Transverse colon (tissue), 4 donors: ENCODE measurements around the gene GRXCR1. TPM values are rescaled to one million over a fixed set of nuclear protein-coding genes. Genes with fewer than 3 reads are reported as not detected.

Experiments
- DNase-seq: peaks from one replicate; pipeline ENCODE4 v3.0.0-alpha.2; 2019
- H3K27ac ChIP-seq, 4 donors: fragments of 200-600 bp; sonication (generic); 2 replicates each; pipeline ENCODE4 v1.5.1; 2016 to 2018; ENCODE audit warnings: inconsistent platforms in 4 of 4
- H3K27me3 ChIP-seq: fragments of 200-600 bp; sonication (generic); 2 replicates; pipeline ENCODE4 v1.5.1; 2017; ENCODE audit warnings: inconsistent platforms
- H3K36me3 ChIP-seq, 4 donors: fragments of 200-600 bp; sonication (generic); 2 replicates each; pipeline ENCODE4 v1.5.1; 2017 to 2019; ENCODE audit warnings: inconsistent platforms in 4 of 4
- H3K4me1 ChIP-seq, 4 donors: fragments of 200-600 bp; sonication (generic); 2 replicates each; pipeline ENCODE4 v1.5.1; 2017 to 2020; ENCODE audit warnings: inconsistent platforms in 4 of 4
- H3K4me3 ChIP-seq, 4 donors: fragments of 200-600 bp; sonication (generic); 1 replicate in 1 of 4; 2 replicates in 3 of 4; pipeline versions ENCODE4 v1.5.1 to v1.6.1; 2017 to 2019; ENCODE audit warnings: inconsistent platforms in 4 of 4
- H3K9me3 ChIP-seq, 2 donors: fragments of 200-600 bp; sonication (generic); 2 replicates each; pipeline ENCODE4 v1.5.1; 2017 to 2019; ENCODE audit warnings: inconsistent platforms in 2 of 2
- EP300 ChIP-seq: sonication (generic); formaldehyde crosslinking; IDR thresholded peaks from one replicate; pipeline ENCODE4 v1.6.1; 2017; ENCODE audit warnings: antibody characterized with exemption, low read depth
- POLR2A ChIP-seq: fragments of 450-650 bp; IDR thresholded peaks from one replicate; pipeline ENCODE4 v1.6.1; 2016; ENCODE audit warnings: antibody characterized with exemption, mild to moderate bottlenecking, moderate library complexity
- POLR2AphosphoS5 ChIP-seq, 3 donors: sonication (generic); formaldehyde crosslinking; IDR thresholded peaks; one replicate each; pipeline ENCODE4 v1.6.1; 2016; ENCODE audit warnings: antibody characterized with exemption in 3 of 3
- WGBS, 2 donors: methylation state at CpG; one replicate each; pipeline ENCODE4 v1.1.5; 2018; ENCODE audit warnings: low coverage in 1 of 2; 5-methylcytosine and 5-hydroxymethylcytosine counted together
- in situ Hi-C, 4 donors: fragments of 200-750 bp; cut with MboI; loops; one replicate each; pipeline versions ENCODE4 v1.15.0 to v1.15.1; 2017; ENCODE audit warnings: low sequenced_read_pairs in 3 of 4, low pct_ligation_motif_present in 1 of 4, low pct_unique_long_range_greater_than_20kb in 1 of 4
- intact Hi-C: fragments of 100-400 bp; cut with DNase I; formaldehyde crosslinking; loops from one replicate; pipeline ENCODE4 v1.15.1; 2023; ENCODE audit warnings: low total_unique reads
- total RNA-seq, 4 donors: library from RNA; depleted of rRNA; stranded (reverse); fragments of >200 nt; gene quantifications; one replicate each; pipeline ENCODE4 v1.1.0, GENCODE V29; 2016
- TF ChIP-seq, protein P1 (sequence below), 5 experiments: fragments of 200-600 bp in 3 of 5; fragments of 450-650 bp in 2 of 5; sonication (generic) in 3 of 5; IDR thresholded peaks; 1 replicate in 2 of 5; 2 replicates in 3 of 5; pipeline ENCODE4 v1.5.1; 2016 to 2017; ENCODE audit warnings: antibody characterized with exemption in 5 of 5, inconsistent platforms in 3 of 5, mild to moderate bottlenecking in 2 of 5, moderate library complexity in 1 of 5

Gene GRXCR1
- total RNA-seq, 4 donors from 2014 or later = not detected

DNA sequence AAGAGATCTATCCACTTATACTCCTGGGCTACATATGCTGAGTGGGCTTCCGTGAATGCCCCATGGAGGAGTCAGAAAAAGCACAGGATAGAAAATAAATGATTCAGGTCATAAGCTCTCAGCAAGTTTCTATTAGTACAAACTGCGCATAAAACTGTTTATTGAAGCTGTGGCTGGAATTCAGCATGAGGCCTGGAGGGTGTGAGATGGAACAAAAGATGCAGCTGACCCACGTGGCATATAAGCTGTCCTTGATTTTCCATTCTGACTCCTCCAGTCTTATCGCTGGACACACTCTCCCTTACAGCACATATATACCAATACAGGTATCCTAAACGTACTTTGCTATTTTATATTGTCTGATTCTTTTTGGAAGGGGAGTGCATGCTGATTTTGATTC is 17.9 kb downstream of the GRXCR1 start:
- intact Hi-C loops = no loop called here
- Histone ChIP-seq H3K4me3 (no peak overlapping the region), H3K36me3 (no peaks in the 10 kb centered on the region), H3K27me3 (no peaks in the 10 kb centered on the region), H3K4me1 (peaks cover 0 to 5% (median 0%) of the 10 kb centered on the region in 4 donors), H3K27ac (peak overlapping the region in 3 of 4 donors; percentile 12 to 36 (median 26)), H3K9me3 (no peaks in the 10 kb centered on the region)
- WGBS, 2 donors = 59 to 63% methylated on average over 5 of the region's 5 CpGs
- TF ChIP-seq, protein P1, sequence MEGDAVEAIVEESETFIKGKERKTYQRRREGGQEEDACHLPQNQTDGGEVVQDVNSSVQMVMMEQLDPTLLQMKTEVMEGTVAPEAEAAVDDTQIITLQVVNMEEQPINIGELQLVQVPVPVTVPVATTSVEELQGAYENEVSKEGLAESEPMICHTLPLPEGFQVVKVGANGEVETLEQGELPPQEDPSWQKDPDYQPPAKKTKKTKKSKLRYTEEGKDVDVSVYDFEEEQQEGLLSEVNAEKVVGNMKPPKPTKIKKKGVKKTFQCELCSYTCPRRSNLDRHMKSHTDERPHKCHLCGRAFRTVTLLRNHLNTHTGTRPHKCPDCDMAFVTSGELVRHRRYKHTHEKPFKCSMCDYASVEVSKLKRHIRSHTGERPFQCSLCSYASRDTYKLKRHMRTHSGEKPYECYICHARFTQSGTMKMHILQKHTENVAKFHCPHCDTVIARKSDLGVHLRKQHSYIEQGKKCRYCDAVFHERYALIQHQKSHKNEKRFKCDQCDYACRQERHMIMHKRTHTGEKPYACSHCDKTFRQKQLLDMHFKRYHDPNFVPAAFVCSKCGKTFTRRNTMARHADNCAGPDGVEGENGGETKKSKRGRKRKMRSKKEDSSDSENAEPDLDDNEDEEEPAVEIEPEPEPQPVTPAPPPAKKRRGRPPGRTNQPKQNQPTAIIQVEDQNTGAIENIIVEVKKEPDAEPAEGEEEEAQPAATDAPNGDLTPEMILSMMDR (IDR thresholded peaks at IDR 0.05) = no peak
- TF ChIP-seq POLR2AphosphoS5 (IDR thresholded peaks at IDR 0.05) (no peak), EP300 (no peak)
- in situ Hi-C loops = no loop called here
- DNase-seq = no peak

- H3K36me3 ChIP-seq = no peaks in the 10 kb centered on the region
- TF ChIP-seq POLR2A = no peak
- TF ChIP-seq, protein P1 (IDR thresholded peaks at IDR 0.05) = no peak
- TF ChIP-seq POLR2AphosphoS5 (IDR thresholded peaks at IDR 0.05) = no peak
- no peak for TF ChIP-seq EP300
- no peak overlapping the region for H3K4me3 ChIP-seq
- no peak for DNase-seq
- H3K27ac ChIP-seq = no peak overlapping the region
- no peaks in the 10 kb centered on the region for H3K27me3 ChIP-seq
- WGBS, 2 donors = 81 to 84% methylated on average over 4 of the region's 4 CpGs
- no peaks in the 10 kb centered on the region for H3K4me1 ChIP-seq
- intact Hi-C loops = no loop called here
- no peaks in the 10 kb centered on the region for H3K9me3 ChIP-seq
- in situ Hi-C loops = no loop called here
Observed at GRCh38 chr4:42914937-42915336, 22.4 kb downstream of the GRXCR1 start.

- H3K9me3 ChIP-seq = no peaks in the 10 kb centered on the region
- in situ Hi-C loops (no loop called here), intact Hi-C loops (no loop called here)
- no peaks in the 10 kb centered on the region for H3K4me1 ChIP-seq
- no peaks in the 10 kb centered on the region for H3K27me3 ChIP-seq
- TF ChIP-seq POLR2A (no peak), POLR2AphosphoS5 (IDR thresholded peaks at IDR 0.05) (no peak), EP300 (no peak)
- TF ChIP-seq, protein P1 (IDR thresholded peaks at IDR 0.05) = no peak
- H3K27ac ChIP-seq = no peak overlapping the region
- DNase-seq = no peak
- H3K36me3 ChIP-seq = no peaks in the 10 kb centered on the region
- no peak overlapping the region for H3K4me3 ChIP-seq
- WGBS, 2 donors = 0 to 16% methylated on average over 1 of the region's 1 CpG
Observed at GRCh38 chr4:42915484-42915883, 23.0 kb downstream of the GRXCR1 start.

- H3K4me3 ChIP-seq = no peak overlapping the region
- intact Hi-C loops = no loop called here
- WGBS, 2 donors = 81 to 82% methylated on average over 2 of the region's 2 CpGs
- TF ChIP-seq, protein P1 (IDR thresholded peaks at IDR 0.05) = no peak
- TF ChIP-seq POLR2A (no peak), POLR2AphosphoS5 (IDR thresholded peaks at IDR 0.05) (no peak), EP300 (no peak)
- H3K9me3 ChIP-seq = no peaks in the 10 kb centered on the region
- H3K4me1 ChIP-seq = no peaks in the 10 kb centered on the region
- in situ Hi-C loops = no loop called here
- no peaks in the 10 kb centered on the region for H3K36me3 ChIP-seq
- DNase-seq = no peak
- H3K27me3 ChIP-seq = no peaks in the 10 kb centered on the region
- H3K27ac ChIP-seq = no peak overlapping the region
Observed at GRCh38 chr4:42917296-42917695, 24.8 kb downstream of the GRXCR1 start.
